HG02870 (cell line): Measurements from ENCODE around the gene SPRYD3.
A peak's percentile ranks its signal among the peaks of the same experiment; 100 is the strongest.
"Not testable (repeated sequence)": the region's sequence is repeated elsewhere in the genome, so short reads cannot be mapped to it uniquely, and the experiment has no call there.

Source experiments
- ATAC-seq: cut with Tn5 transposase; IDR thresholded peaks from one replicate; pipeline ENCODE4 v1.9.1; 2021; ENCODE audit warnings: mild to moderate bottlenecking, moderate library complexity; ENCODE audit not compliant: unreplicated experiment

Gene SPRYD3

GRCh38 chr12:53102883-53103807 is 24.0 kb upstream of the SPRYD3 start, which contains the start of gene SOAT2:
SOAT2 (plus strand) TSS chr12:53103486; CDS start chr12:53103578, 92 bp downstream.
- no peak for ATAC-seq

GRCh38 chr12:53101931-53102781 is 23.0 kb upstream of the SPRYD3 start:
- no peak for ATAC-seq

- no peak for ATAC-seq
Measured at GRCh38 chr12:53101266-53101665, 22.1 kb upstream of the SPRYD3 start.

- ATAC-seq: no peak
Measured at GRCh38 chr12:53100466-53101151, 21.4 kb upstream of the SPRYD3 start.

- ATAC-seq: peak; percentile 50
Measured at GRCh38 chr12:53099071-53099882, 20.1 kb upstream of the SPRYD3 start.

GRCh38 chr12:53098354-53098981 is 19.3 kb upstream of the SPRYD3 start:
- ATAC-seq: no peak

- ATAC-seq: no peak
Measured at GRCh38 chr12:53097564-53098353, 18.6 kb upstream of the SPRYD3 start, which contains the start of gene IGFBP6. IGFBP6 (plus strand) TSS chr12:53097667; CDS start chr12:53097718, 51 bp downstream.

GRCh38 chr12:53097207-53097563 is 18.0 kb upstream of the SPRYD3 start:
- no peak for ATAC-seq

GRCh38 chr12:53096759-53097158 is 17.6 kb upstream of the SPRYD3 start:
- ATAC-seq: no peak

GRCh38 chr12:53096089-53096741 is 17.0 kb upstream of the SPRYD3 start:
- no peak for ATAC-seq

GRCh38 chr12:53095596-53095895 is 16.4 kb upstream of the SPRYD3 start:
- ATAC-seq: not testable (repeated sequence)

GRCh38 chr12:53094796-53095595 is 15.8 kb upstream of the SPRYD3 start:
- not testable (repeated sequence) for ATAC-seq

GRCh38 chr12:53094394-53094787 is 15.2 kb upstream of the SPRYD3 start:
- ATAC-seq: no peak

- no peak for ATAC-seq
Measured at GRCh38 chr12:53093777-53094393, 14.7 kb upstream of the SPRYD3 start.

GRCh38 chr12:53091756-53092155 is 12.6 kb upstream of the SPRYD3 start:
- no peak for ATAC-seq

- ATAC-seq: no peak
Measured at GRCh38 chr12:53090554-53090953, 11.4 kb upstream of the SPRYD3 start.

- ATAC-seq: no peak
Measured at GRCh38 chr12:53090105-53090504, 10.9 kb upstream of the SPRYD3 start.
